ENCODE results near the gene BABAM1.

Gene BABAM1

GRCh38 chr19:17244618-17245534 is 22.4 kb upstream of the BABAM1 start:
- peak overlapping the region; percentile 80 for H3K9ac ChIP-seq (ENCODE audit: low read depth, low read length)
- under 1% methylated on average over 100 of the region's 100 CpGs for WGBS

GRCh38 chr19:17245535-17245984 is 21.7 kb upstream of the BABAM1 start, which contains the start of gene NR2F6:
Gene NR2F6 (minus strand): TSS chr19:17245919. CDS start chr19:17245220, 699 bp downstream.
- peak within 1 kb of the TSS; percentile 97 for H3K27ac ChIP-seq (ENCODE audit: low read depth, low read length)
- WGBS, result under 1% methylated on average over 72 of the region's 72 CpGs
- H3K9me3 ChIP-seq (ENCODE audit: insufficient read depth, low read depth, low read length), result no peaks in the 10 kb centered on the region
- peaks cover 25% of the 10 kb centered on the region for H3K4me1 ChIP-seq (ENCODE audit: insufficient read depth, low read length)
- peaks cover 9% of the 10 kb centered on the region for H3K36me3 ChIP-seq (ENCODE audit: insufficient read depth, low read length)
- peak within 1 kb of the TSS; percentile 88 for H3K9ac ChIP-seq (ENCODE audit: low read depth, low read length)
- H3K27me3 ChIP-seq (ENCODE audit: insufficient read depth, low read length), result no peaks in the 10 kb centered on the region
- peak within 1 kb of the TSS; percentile 78 for H3K4me3 ChIP-seq (ENCODE audit: low read length)

More at GRCh38 chr19:17244618-17245534, 22.4 kb upstream of the BABAM1 start:
- H3K27me3 ChIP-seq (ENCODE audit: insufficient read depth, low read length), result no peaks in the 10 kb centered on the region
- H3K4me3 ChIP-seq (ENCODE audit: low read length), result peak overlapping the region; percentile 78
- peak overlapping the region; percentile 76 for H3K27ac ChIP-seq (ENCODE audit: low read depth, low read length)
- H3K9me3 ChIP-seq (ENCODE audit: insufficient read depth, low read depth, low read length), result no peaks in the 10 kb centered on the region
- peaks cover 14% of the 10 kb centered on the region for H3K36me3 ChIP-seq (ENCODE audit: insufficient read depth, low read length)
- H3K4me1 ChIP-seq (ENCODE audit: insufficient read depth, low read length), result peaks cover 25% of the 10 kb centered on the region

GRCh38 chr19:17246681-17247425 is 20.4 kb upstream of the BABAM1 start:
- H3K9ac ChIP-seq (ENCODE audit: low read depth, low read length), result peak overlapping the region; percentile 88
- peak overlapping the region; percentile 64 for H3K4me3 ChIP-seq (ENCODE audit: low read length)
- no peaks in the 10 kb centered on the region for H3K27me3 ChIP-seq (ENCODE audit: insufficient read depth, low read length)
- no peaks in the 10 kb centered on the region for H3K9me3 ChIP-seq (ENCODE audit: insufficient read depth, low read depth, low read length)
- H3K36me3 ChIP-seq (ENCODE audit: insufficient read depth, low read length), result 0 out of 2 replicates have a peak, but pooled peaks cover 2% of the 10 kb centered on the region
- H3K27ac ChIP-seq (ENCODE audit: low read depth, low read length), result peak overlapping the region; percentile 97
- 16% methylated on average over 21 of the region's 21 CpGs for WGBS
- peaks cover 25% of the 10 kb centered on the region for H3K4me1 ChIP-seq (ENCODE audit: insufficient read depth, low read length)

GRCh38 chr19:17248011-17248776 is 19.0 kb upstream of the BABAM1 start:
- Histone ChIP-seq H3K27me3 (ENCODE audit: insufficient read depth, low read length) (no peaks in the 10 kb centered on the region), H3K4me3 (ENCODE audit: low read length) (peak overlapping the region; percentile 11; the same call in 1 of the 2 replicates), H3K4me1 (ENCODE audit: insufficient read depth, low read length) (peaks cover 25% of the 10 kb centered on the region), H3K9me3 (ENCODE audit: insufficient read depth, low read depth, low read length) (no peaks in the 10 kb centered on the region), H3K27ac (ENCODE audit: low read depth, low read length) (peak overlapping the region; percentile 79; the same call in 1 of the 2 replicates), H3K9ac (ENCODE audit: low read depth, low read length) (peak overlapping the region; percentile 46), H3K36me3 (ENCODE audit: insufficient read depth, low read length) (0 out of 2 replicates have a peak, but pooled peaks cover 2% of the 10 kb centered on the region)
- WGBS, result 33% methylated on average over 21 of the region's 21 CpGs

DNA sequence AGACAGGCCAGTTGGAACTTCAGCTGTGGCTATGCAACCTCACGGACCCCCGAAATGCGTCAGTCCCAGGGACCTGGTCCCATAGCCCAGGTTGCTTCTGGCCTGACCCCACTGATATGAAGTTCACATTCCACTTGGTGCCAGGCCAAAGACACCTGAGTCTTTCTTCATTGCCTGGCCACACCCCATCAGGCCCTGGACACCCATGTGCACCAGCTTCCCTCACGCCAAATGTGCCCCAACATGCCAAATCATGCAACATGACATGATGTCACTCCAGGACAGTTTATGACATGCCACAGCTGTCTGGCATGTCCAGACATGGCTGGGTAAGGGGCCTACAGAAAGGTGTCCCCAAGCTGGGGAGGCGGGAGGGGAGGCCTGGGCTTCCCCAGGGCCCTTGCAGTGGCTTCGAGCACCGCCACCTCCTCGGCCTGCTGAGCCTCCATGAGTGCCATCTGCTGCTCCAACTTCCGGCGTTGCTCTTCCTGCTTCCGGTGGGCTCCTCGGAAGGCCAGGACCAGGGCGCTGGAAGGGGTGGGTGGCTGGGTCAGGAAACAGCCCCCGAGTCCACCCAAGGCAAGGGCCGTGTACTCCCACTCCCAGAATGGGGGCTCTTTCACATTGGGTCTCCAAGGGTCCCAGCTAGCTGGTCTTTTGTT is 17.2 kb upstream of the BABAM1 start:
- Histone ChIP-seq H3K9me3 (ENCODE audit: insufficient read depth, low read depth, low read length) (no peaks in the 10 kb centered on the region), H3K27ac (ENCODE audit: low read depth, low read length) (no peak overlapping the region), H3K9ac (ENCODE audit: low read depth, low read length) (no peak overlapping the region), H3K36me3 (ENCODE audit: insufficient read depth, low read length) (0 out of 2 replicates have a peak, but pooled peaks cover 2% of the 10 kb centered on the region), H3K4me3 (ENCODE audit: low read length) (no peak overlapping the region), H3K27me3 (ENCODE audit: insufficient read depth, low read length) (no peaks in the 10 kb centered on the region), H3K4me1 (ENCODE audit: insufficient read depth, low read length) (peaks cover 25% of the 10 kb centered on the region)
- WGBS, result 92% methylated on average over 15 of the region's 15 CpGs

DNA sequence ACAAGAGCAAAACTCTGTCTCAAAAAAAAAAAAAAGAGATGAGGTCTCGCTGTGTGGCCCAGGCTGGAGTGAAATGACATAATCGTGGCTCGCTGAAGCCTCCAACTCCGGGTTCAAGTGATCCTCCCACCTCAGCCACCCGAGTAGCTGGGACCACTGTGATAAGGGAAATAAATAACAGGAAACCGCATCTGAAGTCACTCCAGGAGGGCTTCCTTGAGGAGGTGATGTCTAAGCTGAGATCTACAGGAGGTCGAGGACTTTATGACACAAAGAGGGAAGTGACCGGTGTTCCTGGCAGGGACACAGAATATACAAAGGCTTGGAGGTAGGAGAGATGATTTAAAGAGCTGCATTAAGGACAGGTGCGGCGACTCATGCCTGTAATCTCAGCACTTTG is 12.6 kb upstream of the BABAM1 start:
- Histone ChIP-seq H3K4me1 (ENCODE audit: insufficient read depth, low read length) (no peaks in the 10 kb centered on the region), H3K4me3 (ENCODE audit: low read length) (no peak overlapping the region), H3K27ac (ENCODE audit: low read depth, low read length) (no peak overlapping the region), H3K27me3 (ENCODE audit: insufficient read depth, low read length) (no peaks in the 10 kb centered on the region), H3K36me3 (ENCODE audit: insufficient read depth, low read length) (peaks cover 14% of the 10 kb centered on the region), H3K9me3 (ENCODE audit: insufficient read depth, low read depth, low read length) (peaks cover 8% of the 10 kb centered on the region), H3K9ac (ENCODE audit: low read depth, low read length) (no peak overlapping the region)
- 91% methylated on average over 10 of the region's 10 CpGs for WGBS

- Histone ChIP-seq H3K36me3 (ENCODE audit: insufficient read depth, low read length) (peaks cover 14% of the 10 kb centered on the region), H3K4me3 (ENCODE audit: low read length) (no peak overlapping the region), H3K27me3 (ENCODE audit: insufficient read depth, low read length) (no peaks in the 10 kb centered on the region), H3K9ac (ENCODE audit: low read depth, low read length) (no peak overlapping the region), H3K4me1 (ENCODE audit: insufficient read depth, low read length) (no peaks in the 10 kb centered on the region), H3K9me3 (ENCODE audit: insufficient read depth, low read depth, low read length) (peaks cover 13% of the 10 kb centered on the region), H3K27ac (ENCODE audit: low read depth, low read length) (no peak overlapping the region)
- WGBS, result 91% methylated on average over 18 of the region's 18 CpGs
Measured at GRCh38 chr19:17255150-17255621, 12.1 kb upstream of the BABAM1 start.

- Histone ChIP-seq H3K27ac (ENCODE audit: low read depth, low read length) (no peak overlapping the region), H3K9ac (ENCODE audit: low read depth, low read length) (no peak overlapping the region), H3K4me1 (ENCODE audit: insufficient read depth, low read length) (no peaks in the 10 kb centered on the region), H3K36me3 (ENCODE audit: insufficient read depth, low read length) (peaks cover 14% of the 10 kb centered on the region), H3K27me3 (ENCODE audit: insufficient read depth, low read length) (no peaks in the 10 kb centered on the region), H3K4me3 (ENCODE audit: low read length) (no peak overlapping the region), H3K9me3 (ENCODE audit: insufficient read depth, low read depth, low read length) (peaks cover 13% of the 10 kb centered on the region)
- WGBS, result 87% methylated on average over 3 of the region's 3 CpGs
Measured at GRCh38 chr19:17256130-17256529, 11.1 kb upstream of the BABAM1 start.

DNA sequence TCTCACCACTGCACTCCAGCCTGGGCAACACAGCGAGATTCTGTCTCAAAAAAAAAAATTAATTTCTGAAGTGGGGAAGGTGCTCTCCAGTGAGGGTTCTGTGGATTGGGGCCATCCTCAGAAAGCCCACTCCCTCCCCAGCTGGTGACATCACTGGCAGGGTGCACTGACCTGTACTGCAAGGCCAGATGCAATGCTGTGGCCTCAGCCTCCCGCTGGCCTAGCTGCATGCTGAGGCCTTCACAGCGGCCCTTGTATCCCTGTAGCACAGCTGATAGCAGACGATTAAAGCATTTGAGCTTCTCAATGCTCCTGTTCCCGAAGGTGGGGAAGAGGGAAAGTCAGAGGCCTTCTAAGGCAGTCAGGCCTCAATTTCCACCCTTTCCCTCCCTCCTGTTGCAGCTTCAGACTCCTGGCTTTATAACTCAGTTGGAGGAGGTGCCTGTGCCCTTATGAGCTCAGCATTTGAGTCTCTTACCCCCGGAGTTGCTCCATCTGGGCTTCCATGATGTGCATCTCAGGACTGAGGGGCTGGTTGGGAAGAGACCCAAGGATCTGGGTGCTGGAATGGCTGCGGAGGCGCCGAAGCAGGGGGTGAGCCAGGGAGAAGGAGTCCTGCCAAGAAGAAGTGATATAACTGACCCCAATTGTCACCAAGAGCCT is 8.0 kb upstream of the BABAM1 start:
- Histone ChIP-seq H3K4me3 (ENCODE audit: low read length) (no peak overlapping the region), H3K9ac (ENCODE audit: low read depth, low read length) (no peak overlapping the region), H3K27ac (ENCODE audit: low read depth, low read length) (no peak overlapping the region), H3K27me3 (ENCODE audit: insufficient read depth, low read length) (no peaks in the 10 kb centered on the region), H3K36me3 (ENCODE audit: insufficient read depth, low read length) (peaks cover 14% of the 10 kb centered on the region), H3K9me3 (ENCODE audit: insufficient read depth, low read depth, low read length) (peaks cover 13% of the 10 kb centered on the region), H3K4me1 (ENCODE audit: insufficient read depth, low read length) (no peaks in the 10 kb centered on the region)
- WGBS, result 95% methylated on average over 9 of the region's 9 CpGs

DNA sequence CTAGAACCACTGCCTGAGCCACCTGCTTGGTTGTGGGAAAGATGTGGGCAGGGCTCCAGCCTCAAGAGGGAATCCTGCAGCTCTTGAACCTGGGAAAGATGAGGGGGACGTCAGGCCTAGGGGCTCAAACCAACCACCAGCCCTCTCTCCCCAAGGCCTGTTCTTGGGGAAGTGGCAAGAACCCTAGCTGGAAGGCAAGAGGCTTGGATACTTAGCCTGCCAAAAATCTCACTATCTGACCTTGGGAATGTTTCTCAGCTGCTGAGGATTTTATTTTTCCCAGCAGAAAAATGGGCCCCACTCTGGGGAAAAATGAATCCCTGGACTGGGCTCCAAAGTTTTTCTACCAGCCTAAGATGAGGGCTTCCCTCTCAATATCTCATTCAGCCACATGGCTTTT is 7.3 kb upstream of the BABAM1 start:
- H3K9me3 ChIP-seq (ENCODE audit: insufficient read depth, low read depth, low read length), result peaks cover 13% of the 10 kb centered on the region
- peaks cover 14% of the 10 kb centered on the region for H3K36me3 ChIP-seq (ENCODE audit: insufficient read depth, low read length)
- no peak overlapping the region for H3K27ac ChIP-seq (ENCODE audit: low read depth, low read length)
- H3K4me3 ChIP-seq (ENCODE audit: low read length), result no peak overlapping the region
- no peaks in the 10 kb centered on the region for H3K27me3 ChIP-seq (ENCODE audit: insufficient read depth, low read length)
- 67% methylated on average over 1 of the region's 1 CpG for whole genome bisulfite sequencing
- H3K9ac ChIP-seq (ENCODE audit: low read depth, low read length), result no peak overlapping the region
- 0 out of 2 replicates have a peak, but pooled peaks cover 4% of the 10 kb centered on the region for H3K4me1 ChIP-seq (ENCODE audit: insufficient read depth, low read length)

All from HUES64 (cell line).